GM12892 (cell line): ENCODE data around the gene NUBPL.

ENCODE experiments used
- POLR2A ChIP-seq: IDR thresholded peaks from 2 replicates; pipeline ENCODE4 v1.6.1; 2011; ENCODE audit warnings: low read depth, low read length, control low read depth
- POLR2AphosphoS5 ChIP-seq: IDR thresholded peaks from 2 replicates; pipeline ENCODE4 v1.6.1; 2011; ENCODE audit warnings: low read depth, low read length, control low read depth
- TAF1 ChIP-seq: IDR thresholded peaks from 2 replicates; pipeline ENCODE4 v1.6.1; 2011; ENCODE audit warnings: low read depth, mild to moderate bottlenecking, control low read depth, low read length, borderline replicate concordance

DNA sequence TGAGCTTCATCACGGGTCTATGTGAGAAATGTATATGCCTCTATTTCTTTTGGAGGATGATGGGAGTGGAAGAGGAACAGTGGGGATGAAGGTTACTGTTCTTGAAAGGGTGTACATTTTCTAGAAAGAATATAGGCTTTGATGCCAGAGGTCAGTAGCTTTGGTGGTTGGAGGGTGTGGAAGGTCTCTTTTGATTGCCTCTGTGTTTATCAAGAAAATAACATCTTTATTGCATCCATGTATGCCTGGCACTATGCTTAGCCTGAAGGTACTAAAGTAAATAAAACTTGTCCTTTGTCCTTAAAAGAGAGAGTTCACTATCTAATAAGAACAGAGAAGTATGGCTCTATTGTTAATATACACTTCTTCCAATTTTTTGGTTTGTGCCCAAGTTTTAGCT lies 201.8 kb downstream of the NUBPL start:
- TF ChIP-seq POLR2A (no peak), POLR2AphosphoS5 (no peak), TAF1 (no peak)
